LNCAP (cell line): ENCODE results near the gene ANO10.

Source experiments
- TF ChIP-seq, protein P1 (sequence below): fragments of 450-650 bp; IDR thresholded peaks from 2 replicates; pipeline ENCODE4 v1.5.1; 2017; ENCODE audit warnings: mild to moderate bottlenecking

ANO10 gene

DNA sequence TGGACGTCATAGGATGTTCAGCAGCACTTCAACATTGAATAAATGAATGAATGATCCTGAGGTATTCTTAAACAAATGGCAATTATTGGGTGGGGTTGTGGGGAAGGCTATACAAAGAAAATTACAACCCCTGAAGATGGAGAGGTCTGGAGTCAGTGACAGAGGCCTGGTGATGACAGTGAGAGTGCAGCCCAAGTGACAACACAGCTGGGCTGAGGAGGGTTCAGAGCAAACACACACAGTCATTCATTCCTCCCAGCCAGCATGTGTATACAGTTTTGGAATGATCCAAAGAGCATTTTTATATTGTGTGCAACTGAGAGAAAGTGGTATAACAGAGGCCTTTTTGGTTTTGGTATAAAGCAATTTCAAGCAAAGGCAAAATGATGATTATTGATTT lies 148.1 kb downstream of the ANO10 start:
- TF ChIP-seq, protein P1, sequence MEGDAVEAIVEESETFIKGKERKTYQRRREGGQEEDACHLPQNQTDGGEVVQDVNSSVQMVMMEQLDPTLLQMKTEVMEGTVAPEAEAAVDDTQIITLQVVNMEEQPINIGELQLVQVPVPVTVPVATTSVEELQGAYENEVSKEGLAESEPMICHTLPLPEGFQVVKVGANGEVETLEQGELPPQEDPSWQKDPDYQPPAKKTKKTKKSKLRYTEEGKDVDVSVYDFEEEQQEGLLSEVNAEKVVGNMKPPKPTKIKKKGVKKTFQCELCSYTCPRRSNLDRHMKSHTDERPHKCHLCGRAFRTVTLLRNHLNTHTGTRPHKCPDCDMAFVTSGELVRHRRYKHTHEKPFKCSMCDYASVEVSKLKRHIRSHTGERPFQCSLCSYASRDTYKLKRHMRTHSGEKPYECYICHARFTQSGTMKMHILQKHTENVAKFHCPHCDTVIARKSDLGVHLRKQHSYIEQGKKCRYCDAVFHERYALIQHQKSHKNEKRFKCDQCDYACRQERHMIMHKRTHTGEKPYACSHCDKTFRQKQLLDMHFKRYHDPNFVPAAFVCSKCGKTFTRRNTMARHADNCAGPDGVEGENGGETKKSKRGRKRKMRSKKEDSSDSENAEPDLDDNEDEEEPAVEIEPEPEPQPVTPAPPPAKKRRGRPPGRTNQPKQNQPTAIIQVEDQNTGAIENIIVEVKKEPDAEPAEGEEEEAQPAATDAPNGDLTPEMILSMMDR: no peak

DNA sequence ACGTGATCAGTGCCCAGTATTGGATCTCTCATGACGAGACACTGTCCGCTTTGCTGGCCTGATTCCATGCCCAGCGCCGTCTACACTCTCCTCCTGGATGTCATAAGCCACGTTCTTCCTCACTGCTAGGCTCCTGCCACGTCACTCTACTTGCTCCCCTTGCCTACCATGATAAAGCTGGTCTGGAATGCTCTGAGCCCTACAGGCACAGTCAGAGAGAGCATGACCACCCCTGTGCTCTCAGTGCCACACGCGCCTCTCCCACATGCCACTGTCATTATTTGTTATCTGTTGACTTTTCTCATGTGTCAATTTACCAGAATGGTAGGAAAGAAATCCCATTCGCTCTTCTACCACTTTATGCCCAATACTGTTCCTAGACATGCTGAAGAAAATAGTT lies 148.6 kb downstream of the ANO10 start:
- TF ChIP-seq, protein P1: no peak

DNA sequence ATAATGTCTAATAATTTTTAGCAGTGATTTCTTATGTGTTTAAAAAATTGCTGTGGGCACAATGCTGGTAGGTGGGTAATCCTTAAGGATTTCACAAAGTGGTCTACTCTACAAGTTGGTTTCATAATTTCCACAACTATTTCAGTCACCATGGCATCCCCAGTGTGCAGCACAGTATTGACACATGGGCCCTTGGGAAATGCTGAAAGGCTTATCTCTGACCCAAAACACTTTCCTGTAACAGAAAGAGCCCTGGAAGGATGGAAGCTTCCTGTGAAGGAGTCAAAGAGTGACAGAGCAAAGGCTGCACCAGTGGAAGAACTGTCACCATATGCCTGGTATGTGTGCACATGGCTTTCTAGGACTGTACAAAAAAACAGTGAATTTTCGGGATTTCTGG lies 153.7 kb downstream of the ANO10 start:
- TF ChIP-seq, protein P1: no peak

DNA sequence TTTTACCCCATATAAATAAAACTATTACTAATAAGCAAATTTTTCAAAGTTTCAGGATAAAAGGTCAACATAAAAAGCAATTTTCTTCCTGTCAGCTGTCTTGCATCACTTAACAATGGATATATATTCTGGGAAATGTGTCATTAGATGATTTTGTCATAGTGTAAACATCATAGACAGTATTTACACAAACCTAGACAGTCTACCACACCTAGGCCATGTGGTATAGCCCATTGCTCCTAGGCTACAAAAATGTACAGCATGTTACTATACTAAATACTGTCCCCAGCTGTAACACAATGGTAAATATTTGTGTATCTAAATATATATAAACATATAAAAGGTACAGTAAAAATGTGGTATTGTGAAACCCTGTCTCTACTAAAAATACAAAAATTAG lies 156.7 kb downstream of the ANO10 start:
- TF ChIP-seq, protein P1: no peak

DNA sequence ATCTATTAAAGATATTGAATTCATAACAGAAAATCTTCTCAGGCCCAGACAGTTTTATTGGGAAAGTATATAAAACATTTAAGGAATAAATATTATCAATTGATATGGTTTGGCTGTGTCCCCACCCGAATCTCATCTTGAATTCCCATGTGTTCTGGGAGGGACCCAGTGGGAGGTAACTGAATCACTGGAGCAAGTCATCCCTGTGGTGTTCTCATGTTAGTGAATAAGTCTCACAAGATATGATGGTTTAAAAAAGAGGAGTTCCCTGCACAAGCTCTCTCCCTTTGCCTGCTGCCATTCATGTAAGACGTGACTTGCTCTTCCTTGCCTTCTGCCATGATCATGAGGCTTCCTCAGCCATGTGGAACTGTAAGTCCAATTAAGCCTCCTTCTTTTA lies 160.5 kb downstream of the ANO10 start:
- TF ChIP-seq, protein P1: no peak

DNA sequence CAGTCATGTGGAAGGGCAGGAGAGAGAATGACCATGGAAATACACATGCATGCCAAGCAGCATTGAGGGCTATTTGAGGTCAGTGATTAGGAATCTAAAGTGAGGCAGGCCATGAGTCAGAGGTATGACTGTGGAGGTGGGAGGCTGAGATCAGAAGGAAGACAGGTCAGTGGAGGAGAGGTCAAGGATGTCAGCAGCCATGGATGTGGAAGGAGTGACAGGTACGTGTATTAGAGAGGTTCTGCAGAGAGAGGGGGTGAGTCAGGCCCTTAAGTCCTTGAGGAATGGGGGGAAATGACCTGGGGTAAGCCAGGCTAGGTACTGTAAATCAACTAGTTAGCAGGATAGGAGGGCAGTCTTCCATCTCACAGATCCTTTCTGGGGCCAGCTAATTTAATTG lies 166.6 kb downstream of the ANO10 start:
- TF ChIP-seq, protein P1: no peak

DNA sequence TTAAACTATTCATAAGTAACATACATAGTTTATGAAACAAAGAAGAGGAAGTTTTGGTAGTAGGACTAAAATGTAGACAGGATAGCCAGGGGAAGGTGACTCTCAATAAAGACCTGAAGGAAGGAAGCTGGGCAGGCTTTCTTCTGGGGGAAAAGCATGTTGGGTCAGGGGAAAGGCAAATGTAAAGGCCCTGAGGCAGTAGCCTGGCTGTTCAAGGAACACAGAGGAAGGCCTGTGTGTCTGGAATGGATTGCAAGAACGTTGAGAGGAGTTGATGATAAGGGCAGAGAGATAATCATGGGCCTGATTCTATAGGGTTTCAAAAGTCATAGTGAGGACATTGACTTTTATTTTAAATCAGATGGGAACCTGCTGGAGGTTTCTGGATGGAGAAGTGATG lies 167.8 kb downstream of the ANO10 start:
- TF ChIP-seq, protein P1: no peak

DNA sequence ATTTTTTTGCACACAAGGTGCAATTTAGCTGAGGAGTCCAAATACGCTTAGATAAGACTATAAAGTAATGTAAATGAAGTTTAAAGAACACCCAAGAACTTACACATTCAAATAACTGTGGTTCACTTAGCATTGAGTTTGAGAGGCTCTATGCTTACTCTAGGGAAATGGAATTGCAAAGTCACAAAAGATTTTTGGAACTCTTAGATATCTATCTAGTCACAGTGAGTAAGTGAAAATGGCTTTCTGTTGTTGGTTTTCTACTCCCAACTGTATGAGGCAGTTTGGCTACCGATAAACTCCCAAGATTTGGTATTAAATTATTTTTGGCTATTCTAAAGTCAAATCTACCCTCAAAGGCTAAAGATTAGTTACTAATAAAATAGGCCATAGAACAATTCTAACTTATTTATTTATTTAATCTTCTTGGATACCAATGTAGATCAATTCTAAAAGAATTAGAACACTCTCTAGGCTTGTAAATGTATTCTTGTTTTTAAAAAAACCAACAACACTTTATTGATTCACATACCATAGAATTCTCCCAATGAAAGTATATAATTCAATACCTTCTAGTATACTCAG lies 170.0 kb downstream of the ANO10 start:
- TF ChIP-seq, protein P1: no peak
